ENCODE measurements around the gene MARCHF10.
"Not testable (repeated sequence)": the region's sequence is repeated elsewhere in the genome, so short reads cannot be mapped to it uniquely, and the experiment has no call there.

The MARCHF10 gene

GRCh38 chr17:62807812-62808575 lies at the start of gene MARCHF10:
Gene MARCHF10, minus strand, starts transcription at chr17:62808314. Its CDS starts 6,579 bp downstream, at chr17:62801735.
- no peak for DNase-seq (ENCODE audit: low read depth, low spot score)
- Histone ChIP-seq H3K4me1 (ENCODE audit: control insufficient read depth, insufficient read depth, low read length) (0 out of 2 replicates have a peak, but pooled peaks cover 2% of the 10 kb centered on the region), H3K36me3 (ENCODE audit: control insufficient read depth, insufficient read depth, low read length) (no peaks in the 10 kb centered on the region), H3K4me3 (ENCODE audit: low read length) (peak within 1 kb of the TSS; percentile 43; the same call in 1 of the 2 replicates), H3K9me3 (ENCODE audit: control insufficient read depth, insufficient read depth, low read length) (no peaks in the 10 kb centered on the region), H3K27me3 (ENCODE audit: control insufficient read depth, insufficient read depth, low read length) (no peaks in the 10 kb centered on the region), H3K27ac (ENCODE audit: low read length) (no peak within 1 kb of the TSS)
- WGBS (ENCODE audit: insufficient coverage, insufficient read length): no CpG with 5 or more reads among the region's 57 CpGs

- no peaks in the 10 kb centered on the region for H3K9me3 ChIP-seq (ENCODE audit: control insufficient read depth, insufficient read depth, low read length)
- H3K4me3 ChIP-seq (ENCODE audit: low read length): no peak overlapping the region
- no peaks in the 10 kb centered on the region for H3K27me3 ChIP-seq (ENCODE audit: control insufficient read depth, insufficient read depth, low read length)
- no peaks in the 10 kb centered on the region for H3K4me1 ChIP-seq (ENCODE audit: control insufficient read depth, insufficient read depth, low read length)
- WGBS (ENCODE audit: insufficient coverage, insufficient read length): no CpG with 5 or more reads among the region's 6 CpGs
- H3K36me3 ChIP-seq (ENCODE audit: control insufficient read depth, insufficient read depth, low read length): no peaks in the 10 kb centered on the region
- no peak overlapping the region for H3K27ac ChIP-seq (ENCODE audit: low read length)
- DNase-seq (ENCODE audit: low read depth, low spot score): no peak
Measured at GRCh38 chr17:62857526-62857925, 49.4 kb upstream of the MARCHF10 start.

- WGBS (ENCODE audit: insufficient coverage, insufficient read length): no CpG with 5 or more reads among the region's 3 CpGs
Measured at GRCh38 chr17:62856594-62856993, 48.5 kb upstream of the MARCHF10 start.

GRCh38 chr17:62855156-62855555 lies 47.0 kb upstream of the MARCHF10 start:
- Histone ChIP-seq H3K4me1 (ENCODE audit: control insufficient read depth, insufficient read depth, low read length) (no peaks in the 10 kb centered on the region), H3K36me3 (ENCODE audit: control insufficient read depth, insufficient read depth, low read length) (no peaks in the 10 kb centered on the region), H3K27ac (ENCODE audit: low read length) (no peak overlapping the region), H3K9me3 (ENCODE audit: control insufficient read depth, insufficient read depth, low read length) (no peaks in the 10 kb centered on the region), H3K4me3 (ENCODE audit: low read length) (no peak overlapping the region), H3K27me3 (ENCODE audit: control insufficient read depth, insufficient read depth, low read length) (no peaks in the 10 kb centered on the region)
- no CpG with 5 or more reads among the region's 5 CpGs for WGBS (ENCODE audit: insufficient coverage, insufficient read length)
- no peak for DNase-seq (ENCODE audit: low read depth, low spot score)

More at GRCh38 chr17:62856594-62856993, 48.5 kb upstream of the MARCHF10 start:
- no peaks in the 10 kb centered on the region for H3K36me3 ChIP-seq (ENCODE audit: control insufficient read depth, insufficient read depth, low read length)
- no peak for DNase-seq (ENCODE audit: low read depth, low spot score)
- no peaks in the 10 kb centered on the region for H3K9me3 ChIP-seq (ENCODE audit: control insufficient read depth, insufficient read depth, low read length)
- H3K4me1 ChIP-seq (ENCODE audit: control insufficient read depth, insufficient read depth, low read length): no peaks in the 10 kb centered on the region
- H3K4me3 ChIP-seq (ENCODE audit: low read length): no peak overlapping the region
- no peaks in the 10 kb centered on the region for H3K27me3 ChIP-seq (ENCODE audit: control insufficient read depth, insufficient read depth, low read length)
- H3K27ac ChIP-seq (ENCODE audit: low read length): no peak overlapping the region

GRCh38 chr17:62854098-62854680 lies 46.1 kb upstream of the MARCHF10 start:
- no peaks in the 10 kb centered on the region for H3K36me3 ChIP-seq (ENCODE audit: control insufficient read depth, insufficient read depth, low read length)
- H3K4me3 ChIP-seq (ENCODE audit: low read length): no peak overlapping the region
- no peak overlapping the region for H3K27ac ChIP-seq (ENCODE audit: low read length)
- no peaks in the 10 kb centered on the region for H3K4me1 ChIP-seq (ENCODE audit: control insufficient read depth, insufficient read depth, low read length)
- no CpG with 5 or more reads among the region's 6 CpGs for WGBS (ENCODE audit: insufficient coverage, insufficient read length)
- H3K27me3 ChIP-seq (ENCODE audit: control insufficient read depth, insufficient read depth, low read length): no peaks in the 10 kb centered on the region
- H3K9me3 ChIP-seq (ENCODE audit: control insufficient read depth, insufficient read depth, low read length): no peaks in the 10 kb centered on the region
- no peak for DNase-seq (ENCODE audit: low read depth, low spot score)

GRCh38 chr17:62852195-62852594 lies 44.1 kb upstream of the MARCHF10 start:
- no CpG with 5 or more reads among the region's 2 CpGs for WGBS (ENCODE audit: insufficient coverage, insufficient read length)
- Histone ChIP-seq H3K9me3 (ENCODE audit: control insufficient read depth, insufficient read depth, low read length) (no peaks in the 10 kb centered on the region), H3K27me3 (ENCODE audit: control insufficient read depth, insufficient read depth, low read length) (no peaks in the 10 kb centered on the region), H3K4me3 (ENCODE audit: low read length) (no peak overlapping the region), H3K36me3 (ENCODE audit: control insufficient read depth, insufficient read depth, low read length) (no peaks in the 10 kb centered on the region), H3K27ac (ENCODE audit: low read length) (no peak overlapping the region), H3K4me1 (ENCODE audit: control insufficient read depth, insufficient read depth, low read length) (no peaks in the 10 kb centered on the region)
- DNase-seq (ENCODE audit: low read depth, low spot score): no peak

- WGBS (ENCODE audit: insufficient coverage, insufficient read length): no CpG with 5 or more reads among the region's 10 CpGs
- not testable (repeated sequence) for DNase-seq (ENCODE audit: low read depth, low spot score)
Measured at GRCh38 chr17:62849591-62850415, 41.7 kb upstream of the MARCHF10 start.

GRCh38 chr17:62848334-62848733 lies 40.2 kb upstream of the MARCHF10 start:
- no peaks in the 10 kb centered on the region for H3K27me3 ChIP-seq (ENCODE audit: control insufficient read depth, insufficient read depth, low read length)
- no peaks in the 10 kb centered on the region for H3K36me3 ChIP-seq (ENCODE audit: control insufficient read depth, insufficient read depth, low read length)
- DNase-seq (ENCODE audit: low read depth, low spot score): no peak
- WGBS (ENCODE audit: insufficient coverage, insufficient read length): 100% methylated on average over 1 of the region's 5 CpGs
- no peak overlapping the region for H3K27ac ChIP-seq (ENCODE audit: low read length)
- no peak overlapping the region for H3K4me3 ChIP-seq (ENCODE audit: low read length)
- no peaks in the 10 kb centered on the region for H3K9me3 ChIP-seq (ENCODE audit: control insufficient read depth, insufficient read depth, low read length)
- H3K4me1 ChIP-seq (ENCODE audit: control insufficient read depth, insufficient read depth, low read length): no peaks in the 10 kb centered on the region

More at GRCh38 chr17:62849591-62850415, 41.7 kb upstream of the MARCHF10 start:
- not testable (repeated sequence) for H3K4me3 ChIP-seq (ENCODE audit: low read length); H3K27ac ChIP-seq (ENCODE audit: low read length); H3K27me3 ChIP-seq (ENCODE audit: control insufficient read depth, insufficient read depth, low read length); H3K4me1 ChIP-seq (ENCODE audit: control insufficient read depth, insufficient read depth, low read length); H3K36me3 ChIP-seq (ENCODE audit: control insufficient read depth, insufficient read depth, low read length); H3K9me3 ChIP-seq (ENCODE audit: control insufficient read depth, insufficient read depth, low read length)

- no peaks in the 10 kb centered on the region for H3K9me3 ChIP-seq (ENCODE audit: control insufficient read depth, insufficient read depth, low read length)
- H3K4me3 ChIP-seq (ENCODE audit: low read length): no peak overlapping the region
- H3K27ac ChIP-seq (ENCODE audit: low read length): no peak overlapping the region
- H3K36me3 ChIP-seq (ENCODE audit: control insufficient read depth, insufficient read depth, low read length): no peaks in the 10 kb centered on the region
- WGBS (ENCODE audit: insufficient coverage, insufficient read length): no CpG with 5 or more reads among the region's 9 CpGs
- DNase-seq (ENCODE audit: low read depth, low spot score): no peak
- no peaks in the 10 kb centered on the region for H3K4me1 ChIP-seq (ENCODE audit: control insufficient read depth, insufficient read depth, low read length)
- no peaks in the 10 kb centered on the region for H3K27me3 ChIP-seq (ENCODE audit: control insufficient read depth, insufficient read depth, low read length)
Measured at GRCh38 chr17:62847426-62847825, 39.3 kb upstream of the MARCHF10 start.

- Histone ChIP-seq H3K9me3 (ENCODE audit: control insufficient read depth, insufficient read depth, low read length) (no peaks in the 10 kb centered on the region), H3K4me3 (ENCODE audit: low read length) (no peak overlapping the region), H3K4me1 (ENCODE audit: control insufficient read depth, insufficient read depth, low read length) (no peaks in the 10 kb centered on the region), H3K36me3 (ENCODE audit: control insufficient read depth, insufficient read depth, low read length) (no peaks in the 10 kb centered on the region), H3K27me3 (ENCODE audit: control insufficient read depth, insufficient read depth, low read length) (no peaks in the 10 kb centered on the region), H3K27ac (ENCODE audit: low read length) (no peak overlapping the region)
- no CpG with 5 or more reads among the region's 4 CpGs for WGBS (ENCODE audit: insufficient coverage, insufficient read length)
- DNase-seq (ENCODE audit: low read depth, low spot score): no peak
Measured at GRCh38 chr17:62840871-62841270, 32.8 kb upstream of the MARCHF10 start.

Measured in iPS DF 6.9 (cell line).